GM12874 (cell line): ENCODE data around the gene POC1A.

Source experiments
- TF ChIP-seq, protein P1 (sequence below): IDR thresholded peaks from 2 replicates; pipeline ENCODE4 v1.5.1; 2011; ENCODE audit warnings: low read depth, mild to moderate bottlenecking, control low read depth, low read length, moderate library complexity; ENCODE audit not compliant: insufficient read depth

Gene POC1A

DNA sequence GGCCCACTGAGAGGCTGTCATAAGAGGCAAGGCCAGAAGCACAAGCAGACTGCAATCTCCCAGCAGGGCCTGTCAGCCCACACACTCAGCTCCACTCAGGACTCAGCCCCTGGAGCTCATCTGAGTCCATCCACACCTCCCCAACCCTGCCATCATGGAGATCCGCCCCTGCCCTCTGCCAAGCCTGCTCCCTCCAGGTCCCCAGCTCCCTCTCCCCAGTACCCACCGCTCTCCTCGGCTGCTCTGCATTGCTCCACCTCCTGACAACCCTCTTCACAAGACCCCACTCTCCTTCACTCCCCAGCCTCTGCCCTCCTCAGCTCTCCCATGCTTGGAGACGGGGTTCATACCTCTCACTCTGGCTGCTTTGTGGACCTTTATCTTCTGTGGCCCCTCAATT, 11.1 kb downstream of the POC1A start:
- TF ChIP-seq, protein P1, sequence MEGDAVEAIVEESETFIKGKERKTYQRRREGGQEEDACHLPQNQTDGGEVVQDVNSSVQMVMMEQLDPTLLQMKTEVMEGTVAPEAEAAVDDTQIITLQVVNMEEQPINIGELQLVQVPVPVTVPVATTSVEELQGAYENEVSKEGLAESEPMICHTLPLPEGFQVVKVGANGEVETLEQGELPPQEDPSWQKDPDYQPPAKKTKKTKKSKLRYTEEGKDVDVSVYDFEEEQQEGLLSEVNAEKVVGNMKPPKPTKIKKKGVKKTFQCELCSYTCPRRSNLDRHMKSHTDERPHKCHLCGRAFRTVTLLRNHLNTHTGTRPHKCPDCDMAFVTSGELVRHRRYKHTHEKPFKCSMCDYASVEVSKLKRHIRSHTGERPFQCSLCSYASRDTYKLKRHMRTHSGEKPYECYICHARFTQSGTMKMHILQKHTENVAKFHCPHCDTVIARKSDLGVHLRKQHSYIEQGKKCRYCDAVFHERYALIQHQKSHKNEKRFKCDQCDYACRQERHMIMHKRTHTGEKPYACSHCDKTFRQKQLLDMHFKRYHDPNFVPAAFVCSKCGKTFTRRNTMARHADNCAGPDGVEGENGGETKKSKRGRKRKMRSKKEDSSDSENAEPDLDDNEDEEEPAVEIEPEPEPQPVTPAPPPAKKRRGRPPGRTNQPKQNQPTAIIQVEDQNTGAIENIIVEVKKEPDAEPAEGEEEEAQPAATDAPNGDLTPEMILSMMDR: no peak

DNA sequence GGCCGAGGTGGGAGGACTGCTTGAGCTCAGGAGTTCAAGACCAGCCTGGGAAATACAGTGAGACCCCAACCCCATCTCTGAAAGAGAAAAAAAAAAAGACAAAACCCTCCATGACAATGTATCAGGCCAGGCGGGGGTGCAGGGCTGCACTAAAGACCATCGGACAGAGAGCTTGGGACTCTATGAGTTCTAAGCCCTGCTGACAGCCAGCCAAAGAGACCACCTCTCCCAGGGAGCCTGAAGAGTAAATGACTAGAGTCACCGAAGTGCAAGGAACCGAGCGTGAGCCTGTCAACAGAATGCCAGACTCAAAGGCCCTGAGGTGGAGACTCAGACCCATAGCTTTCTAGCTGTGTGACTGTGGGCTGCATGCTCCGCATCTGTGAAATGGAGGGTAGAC, 12.5 kb downstream of the POC1A start:
- TF ChIP-seq, protein P1: no peak

- TF ChIP-seq, protein P1: no peak
Observed at GRCh38 chr3:52140769-52141168, 13.5 kb downstream of the POC1A start.

- TF ChIP-seq, protein P1: no peak
Observed at GRCh38 chr3:52140000-52140399, 14.2 kb downstream of the POC1A start.

- TF ChIP-seq, protein P1: no peak
Observed at GRCh38 chr3:52137311-52137710, 16.9 kb downstream of the POC1A start.

GRCh38 chr3:52136513-52136912, 17.7 kb downstream of the POC1A start:
- TF ChIP-seq, protein P1: no peak

DNA sequence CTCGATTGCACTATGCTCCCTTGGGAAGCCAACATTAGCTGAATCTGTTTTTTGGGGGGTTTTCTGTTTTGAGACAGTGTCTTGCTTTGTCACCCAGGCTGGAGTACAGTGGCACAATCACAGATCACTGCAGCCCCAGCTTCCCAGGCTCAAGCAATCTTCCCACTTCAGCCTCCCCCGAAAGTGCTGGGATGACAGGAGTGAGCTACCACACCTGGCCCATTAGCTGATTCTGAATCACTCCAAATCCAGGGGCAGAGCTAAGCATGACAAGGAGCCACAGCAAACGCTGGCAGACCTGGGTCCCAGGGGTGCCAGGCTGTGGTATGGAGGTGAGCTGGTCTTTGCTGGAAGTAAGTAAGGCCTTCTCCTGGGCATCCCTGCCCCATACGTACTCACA, 18.9 kb downstream of the POC1A start:
- TF ChIP-seq, protein P1: no peak

DNA sequence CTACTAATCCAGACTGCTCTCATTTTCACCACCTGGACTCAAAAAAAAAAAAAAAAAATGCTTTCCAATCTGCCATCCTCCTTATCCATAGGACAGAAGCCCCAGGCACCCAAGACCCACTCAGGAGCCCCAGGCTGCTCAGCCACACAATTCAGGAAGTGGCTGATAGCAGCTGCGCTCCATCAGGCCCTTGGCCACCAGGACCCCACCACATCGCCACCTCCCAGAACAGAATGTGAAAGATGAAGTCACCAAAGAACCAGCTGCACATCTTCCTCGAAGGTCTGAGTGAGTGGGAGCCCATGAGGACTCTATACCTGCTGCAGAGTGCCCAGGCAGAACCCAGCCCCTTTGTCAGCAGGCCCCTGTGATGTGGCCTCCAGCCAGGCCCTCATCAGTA, 19.5 kb downstream of the POC1A start:
- TF ChIP-seq, protein P1: no peak
